CD4-positive, alpha-beta T cell treated with Interleukin-2 at 100 ng/mL for 4 hours (primary cell): Measurements from ENCODE around the gene PREX1.

ENCODE experiments used
- DNase-seq: peaks from one replicate; pipeline ENCODE4 v3.0.0-alpha.2; 2020; ENCODE audit warnings: low spot score

The PREX1 gene

DNA sequence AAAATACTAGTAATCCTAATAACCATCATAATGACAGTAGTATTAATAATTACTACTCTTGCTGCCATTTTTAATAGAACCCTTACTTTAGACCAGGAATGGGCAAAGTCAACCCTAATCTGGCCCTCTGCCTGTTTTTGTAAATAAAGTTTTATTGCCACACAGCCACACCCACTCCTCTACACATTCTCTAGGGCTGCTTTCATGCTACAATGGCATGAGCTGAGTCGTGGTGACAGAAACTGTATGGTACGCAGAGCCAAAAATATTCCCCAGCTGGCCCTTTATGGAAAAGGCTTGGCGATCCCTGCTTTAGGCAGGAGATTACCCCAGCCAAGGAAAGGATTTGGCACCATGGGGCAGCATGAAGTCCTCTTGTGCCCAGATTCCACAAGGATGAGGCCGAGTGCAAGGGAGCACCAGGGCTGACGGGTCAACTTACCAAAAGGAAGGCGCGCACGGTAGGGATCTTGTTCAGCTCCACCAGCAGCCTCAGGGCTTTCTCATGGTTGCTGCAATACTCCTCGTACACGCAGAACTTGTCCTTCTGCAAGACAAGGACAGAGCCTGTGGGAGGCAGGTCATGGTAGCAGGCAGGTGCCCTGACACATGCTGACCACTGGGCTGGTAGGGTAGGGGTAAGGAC lies 93.6 kb downstream of the PREX1 start:
- DNase-seq, result no peak

DNA sequence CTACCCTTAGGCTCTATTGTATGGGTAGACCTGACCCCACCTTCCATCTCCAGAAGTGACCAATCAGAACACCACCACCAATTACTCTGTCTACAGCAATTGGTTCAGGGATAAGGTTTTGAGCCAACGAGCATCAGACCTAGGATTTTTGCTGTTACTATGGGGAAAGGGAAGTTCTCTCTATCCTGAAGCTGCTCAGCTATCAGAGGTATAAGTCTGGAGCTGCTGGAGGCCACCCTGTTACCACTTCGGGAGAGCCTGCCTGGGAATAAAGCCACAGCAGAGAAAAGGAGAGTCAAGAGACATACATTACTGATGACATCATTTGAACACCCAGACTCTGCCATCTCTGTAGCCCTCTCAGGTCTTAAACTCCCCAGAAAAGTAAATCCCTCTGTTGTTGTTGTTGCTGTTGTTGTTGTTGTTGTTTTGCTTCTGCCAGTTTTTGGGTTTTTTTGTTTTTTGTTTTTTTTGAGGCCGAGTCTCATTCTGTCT lies 94.5 kb downstream of the PREX1 start:
- DNase-seq, result no peak

DNA sequence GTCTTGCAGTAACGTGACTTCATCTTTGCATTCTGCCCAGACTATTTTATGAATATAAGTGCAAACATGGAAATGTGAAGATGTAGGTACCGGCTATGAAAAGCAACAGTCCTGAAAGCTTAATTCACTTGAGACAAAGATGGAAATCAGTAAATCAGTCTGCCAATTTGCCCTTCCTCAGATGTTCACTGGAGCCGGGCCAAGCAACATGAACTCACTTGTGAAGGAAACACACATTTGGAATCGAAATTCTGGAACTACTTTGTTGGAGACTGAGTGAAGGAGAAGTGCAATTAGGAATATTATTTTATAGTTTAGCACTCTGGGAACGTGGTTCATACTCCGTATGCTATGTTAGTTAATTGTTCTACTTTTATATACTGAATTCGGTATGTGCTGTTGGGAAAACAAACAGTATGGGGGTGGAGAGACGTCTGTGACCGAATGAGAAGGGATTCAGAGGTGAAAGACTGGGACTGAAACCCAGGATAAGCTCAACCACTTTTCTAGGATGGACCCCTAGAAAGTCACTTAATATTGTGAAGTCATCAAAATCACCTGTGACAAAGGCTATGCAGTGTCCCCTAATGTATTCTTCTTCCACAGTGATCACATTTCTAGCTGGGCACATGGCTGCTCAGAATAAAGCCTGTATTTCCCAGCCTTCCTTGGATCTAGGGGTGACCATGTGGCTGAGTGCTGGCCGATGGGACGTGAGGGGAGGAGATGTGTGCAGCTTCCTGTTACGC lies 95.5 kb downstream of the PREX1 start:
- DNase-seq, result no peak

DNA sequence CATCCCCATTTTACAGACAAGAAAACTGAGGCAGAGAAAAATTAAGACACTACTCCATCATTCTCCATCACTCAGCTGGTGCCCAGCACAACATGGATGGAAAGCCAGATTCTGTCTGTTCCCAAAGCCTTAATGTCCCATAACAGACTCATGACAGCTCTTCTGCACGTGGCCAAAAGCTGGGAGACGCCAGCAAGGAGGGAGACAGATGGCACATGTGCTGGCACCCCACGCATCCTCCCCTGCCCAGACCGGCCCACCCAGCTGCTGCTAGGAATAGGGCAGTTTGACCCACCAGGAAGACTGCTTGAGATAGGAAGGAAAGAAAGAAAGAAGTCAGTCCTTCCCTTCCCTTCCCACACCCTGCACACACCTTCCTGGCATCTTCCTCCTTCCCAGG lies 96.3 kb downstream of the PREX1 start:
- no peak for DNase-seq

DNA sequence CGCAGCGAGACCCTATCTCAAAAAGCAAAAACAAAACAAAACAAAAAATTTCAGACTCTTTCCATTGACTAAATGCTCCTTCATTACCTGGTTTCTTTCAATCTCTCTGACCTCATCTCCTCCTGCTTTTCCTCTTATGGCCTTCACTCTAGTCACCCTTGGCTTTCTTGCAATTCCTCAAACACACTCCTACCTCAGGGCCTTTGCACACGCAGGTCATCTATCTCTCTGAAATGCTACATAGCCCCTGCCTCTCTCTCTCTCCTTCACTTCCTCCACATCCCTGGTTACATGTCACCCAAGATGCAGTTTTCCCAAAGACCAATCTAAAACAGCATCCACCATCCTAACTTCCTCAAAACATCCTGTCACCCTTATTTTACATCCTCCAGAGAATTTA lies 96.8 kb downstream of the PREX1 start:
- no peak for DNase-seq

DNA sequence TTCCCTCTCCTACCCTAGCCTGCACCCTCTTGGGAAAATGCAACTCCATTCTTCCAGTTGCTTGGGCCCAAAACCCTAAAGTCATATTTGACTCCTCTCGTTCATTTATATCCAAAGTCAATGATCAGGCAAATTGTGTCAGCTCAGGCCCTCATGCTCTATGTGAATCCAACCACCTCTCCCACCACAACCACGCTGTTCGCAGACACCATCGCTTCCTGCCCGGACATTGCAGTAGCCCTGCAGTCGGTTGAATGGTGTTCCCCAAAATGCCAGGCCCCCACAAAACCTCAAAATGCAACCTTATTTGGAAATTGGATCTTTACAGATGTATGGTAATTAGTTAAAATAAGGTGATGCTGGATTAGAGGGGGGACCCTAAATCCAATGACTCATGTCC lies 98.3 kb downstream of the PREX1 start:
- no peak for DNase-seq

DNA sequence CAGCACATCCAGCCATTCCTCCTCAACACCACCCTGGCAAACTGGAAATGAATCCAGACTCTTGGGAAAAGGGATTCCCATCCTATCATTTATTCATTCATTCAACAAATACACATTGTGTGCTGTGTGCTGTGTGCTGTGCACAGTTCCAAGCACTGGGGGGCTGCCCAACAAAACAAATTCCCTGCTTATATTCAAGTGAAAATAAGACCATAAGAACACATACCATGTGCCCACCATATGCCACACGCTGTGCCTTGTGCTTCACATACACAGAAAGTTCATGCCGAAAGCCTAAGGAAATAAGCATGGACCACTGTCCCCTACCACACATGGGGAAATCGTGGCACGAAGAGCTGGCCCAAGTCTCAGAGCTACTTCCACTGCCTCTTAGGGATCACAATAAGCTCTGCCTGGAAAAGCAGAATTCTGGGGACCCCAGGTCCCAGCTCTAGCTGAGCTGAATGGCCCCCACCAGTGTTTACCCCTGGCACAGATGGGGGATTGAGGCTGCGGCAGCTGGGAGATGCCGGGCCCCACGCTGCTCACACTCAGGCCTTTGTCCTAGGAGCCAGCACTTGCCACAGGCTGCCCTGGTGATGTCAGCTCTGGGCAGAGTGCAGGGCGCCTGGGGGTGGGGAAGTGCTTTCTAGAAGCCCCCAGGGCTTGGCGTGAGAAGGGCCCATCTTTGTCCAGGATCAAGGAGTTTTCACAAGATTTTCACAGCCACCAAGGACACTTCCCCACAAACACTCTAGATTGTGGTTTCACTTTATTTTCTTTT lies 99.6 kb downstream of the PREX1 start:
- DNase-seq, result no peak

DNA sequence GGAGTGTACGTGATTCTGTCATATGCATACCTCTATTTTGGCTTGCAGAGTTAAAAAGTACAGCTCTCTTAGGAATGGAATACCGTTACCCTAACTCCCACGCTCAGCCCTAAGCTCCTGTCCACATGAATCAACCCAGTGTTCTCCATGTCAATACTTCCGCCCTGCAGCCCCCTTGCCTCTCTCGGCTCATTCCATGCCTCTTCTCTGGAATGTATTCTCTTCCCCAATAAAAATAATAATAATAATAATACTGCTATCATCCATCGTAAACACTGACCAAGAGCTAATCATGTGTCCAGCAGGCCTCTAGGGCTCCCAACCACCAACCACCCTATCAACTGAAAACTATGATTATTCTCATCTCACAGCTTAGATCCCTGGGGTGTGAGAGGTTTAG lies 100.6 kb downstream of the PREX1 start:
- DNase-seq, result no peak

DNA sequence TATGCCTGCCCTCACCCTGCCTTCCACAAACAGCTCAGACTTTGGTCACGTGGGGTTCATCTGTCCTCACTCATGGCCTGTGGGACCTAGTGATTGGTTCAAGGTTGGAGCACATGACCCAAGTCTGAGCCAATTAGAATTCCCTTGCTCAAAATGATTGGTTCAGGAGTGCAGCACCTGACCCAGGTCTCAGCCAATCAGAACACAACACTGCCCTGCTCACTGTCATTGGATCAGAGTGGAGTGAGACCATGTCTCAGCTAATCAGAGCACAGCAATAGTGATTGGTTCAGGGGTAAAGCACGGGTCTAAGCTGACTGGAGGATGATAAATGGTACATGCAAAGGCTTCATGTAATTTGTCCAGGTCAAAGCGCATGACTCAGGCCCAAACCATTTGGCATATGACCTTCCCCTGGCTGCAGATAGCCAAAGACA lies 102.2 kb downstream of the PREX1 start:
- DNase-seq, result no peak

DNA sequence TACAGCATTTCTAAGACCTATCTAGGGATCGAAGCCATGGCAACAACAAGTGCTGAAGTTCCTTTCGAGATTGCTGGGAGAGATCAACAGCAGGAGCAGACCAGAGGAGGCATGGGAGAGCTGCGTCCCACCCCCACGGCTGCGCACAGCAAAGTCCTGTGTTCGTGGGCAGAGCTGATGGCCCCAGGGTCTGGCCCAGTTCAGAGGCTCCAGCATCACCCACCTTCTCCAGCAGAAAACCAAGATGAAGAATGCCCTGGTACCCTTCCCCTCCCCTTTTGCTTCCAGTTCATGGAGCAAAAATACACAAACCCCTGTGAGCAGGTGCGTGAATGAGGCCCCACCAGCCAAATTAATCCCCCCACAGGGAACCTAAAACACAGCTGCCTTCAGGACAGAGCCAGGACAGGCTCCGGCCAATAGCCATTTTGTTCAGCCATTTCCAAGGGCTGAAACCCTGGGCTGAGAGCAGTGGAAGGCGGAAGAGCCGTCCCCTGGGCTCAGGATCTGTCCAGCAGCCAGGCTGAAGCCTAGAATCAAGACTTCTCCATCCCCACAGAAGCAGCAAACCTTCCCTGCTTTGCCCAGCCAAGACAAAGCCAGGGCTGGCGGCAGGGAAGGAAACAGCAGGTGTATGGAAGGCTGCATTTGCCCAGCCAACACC lies 102.8 kb downstream of the PREX1 start:
- DNase-seq, result no peak

DNA sequence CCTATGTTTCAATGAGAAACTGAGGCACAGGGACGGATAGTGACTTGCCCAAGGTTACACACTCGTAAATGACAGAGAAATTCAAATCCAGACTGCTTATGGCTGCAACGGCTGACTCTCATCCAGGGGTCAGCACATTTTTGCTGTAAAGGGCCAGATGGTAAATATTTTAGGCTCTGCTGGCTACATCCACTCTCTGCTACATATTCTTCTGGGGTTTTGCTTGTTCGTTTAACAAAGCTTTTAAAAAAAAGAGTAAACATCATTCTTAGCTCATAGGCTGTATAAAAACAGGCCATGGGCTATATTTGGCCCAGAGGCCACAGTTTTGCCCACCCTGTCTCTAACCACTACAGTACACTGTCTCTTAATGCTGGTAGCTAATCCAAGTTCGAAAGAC lies 103.4 kb downstream of the PREX1 start:
- DNase-seq, result no peak

DNA sequence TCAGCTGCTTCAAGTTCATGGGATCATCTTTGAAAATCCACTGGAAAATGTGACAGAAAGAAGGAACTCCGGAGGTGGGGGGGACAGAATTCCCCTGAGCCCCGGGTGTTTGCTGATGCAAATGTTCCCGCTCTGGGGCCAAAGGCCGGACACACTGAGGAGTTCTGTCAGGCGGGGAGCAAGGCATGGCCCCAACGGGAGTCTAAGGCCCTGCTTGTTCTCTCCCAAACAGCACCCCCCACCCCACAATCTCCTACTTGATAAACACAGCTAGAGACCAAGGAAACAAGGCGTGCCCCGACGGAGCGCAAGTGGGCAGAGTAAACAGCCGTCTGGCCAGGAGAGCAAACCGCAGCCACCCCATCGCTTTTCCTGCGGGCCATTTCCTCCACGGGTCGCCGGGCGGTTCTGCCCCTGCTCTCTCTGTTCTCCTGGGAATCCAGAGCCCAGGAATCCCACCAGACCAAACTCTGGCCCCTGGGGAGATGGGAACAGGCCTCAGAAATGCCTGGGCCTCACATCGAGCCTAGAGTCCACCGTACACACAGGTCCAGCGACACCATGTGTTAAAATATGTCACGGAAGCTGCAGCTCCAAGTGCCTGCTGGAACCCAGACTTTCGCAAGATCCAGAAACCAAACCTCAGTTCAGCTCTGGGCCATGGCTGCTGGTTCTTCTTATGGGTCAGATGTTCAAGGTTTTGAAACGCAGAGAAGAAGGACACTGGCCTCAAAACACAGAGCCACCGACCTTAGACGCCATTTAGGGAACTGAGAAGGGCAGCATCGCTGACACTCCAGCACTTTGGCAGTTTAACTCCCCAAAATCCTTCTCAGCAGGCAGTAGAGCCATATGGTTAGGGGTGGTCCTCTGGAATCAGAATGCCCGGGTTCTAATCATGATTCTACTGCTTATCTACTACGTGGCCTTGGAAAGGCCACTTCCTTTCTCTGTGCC lies 104.2 kb downstream of the PREX1 start:
- no peak for DNase-seq

DNA sequence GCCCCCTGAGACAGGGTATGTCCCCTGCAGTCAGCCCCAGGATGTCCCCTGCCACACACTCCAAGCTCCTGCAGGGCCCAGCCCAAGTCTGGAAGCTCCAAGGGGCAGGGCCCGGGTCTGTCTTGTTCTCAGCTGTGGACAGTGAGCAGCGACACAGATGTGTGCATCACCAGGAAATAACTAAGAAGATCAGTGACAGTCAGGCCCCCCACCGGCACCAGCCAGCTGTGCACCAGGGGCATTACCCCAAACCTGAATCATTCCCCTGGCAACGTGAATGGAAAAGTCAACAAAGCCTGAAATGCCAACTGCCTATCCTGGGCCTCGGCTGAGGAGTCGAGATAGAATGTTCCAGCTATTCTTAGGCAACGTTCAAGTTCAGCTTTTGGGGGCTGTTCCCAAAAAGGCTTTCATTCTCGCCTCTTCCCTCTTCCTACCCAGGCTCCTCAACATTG lies 105.0 kb downstream of the PREX1 start:
- peak; percentile 23 for DNase-seq

DNA sequence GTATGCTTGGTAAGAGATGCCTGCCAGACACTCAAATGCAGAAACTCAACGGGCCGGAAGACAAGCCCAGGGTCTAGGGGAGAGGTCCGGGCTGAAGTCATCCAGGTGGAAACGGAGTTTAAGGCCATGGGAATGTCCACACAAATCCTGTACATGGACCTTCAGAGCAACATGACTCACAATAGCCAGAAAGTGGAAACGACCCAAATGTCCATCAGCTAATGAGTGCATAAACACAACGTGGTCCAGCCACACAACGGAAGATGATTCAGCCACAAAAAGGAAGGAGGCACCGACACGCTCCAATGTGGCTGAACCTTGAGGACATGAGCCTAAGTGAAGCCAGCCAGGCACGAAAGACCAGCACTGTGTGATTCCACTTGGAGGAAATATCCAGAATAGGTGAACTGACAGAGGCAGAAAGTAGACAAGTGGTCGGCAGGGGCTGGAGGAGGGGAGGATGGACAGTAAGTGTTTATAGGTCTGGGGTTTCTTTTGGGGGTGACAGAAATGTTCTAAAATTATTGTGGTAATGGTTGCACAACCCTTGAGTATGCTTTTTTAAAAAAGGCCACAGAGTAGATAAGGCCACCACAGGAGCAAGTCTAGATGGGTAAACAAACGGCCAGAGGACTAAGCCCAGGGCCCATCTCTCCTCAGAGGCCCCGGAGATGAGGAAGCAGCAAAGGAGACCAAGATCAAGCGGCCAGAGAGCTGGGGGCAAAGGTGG lies 105.6 kb downstream of the PREX1 start:
- no peak for DNase-seq

DNA sequence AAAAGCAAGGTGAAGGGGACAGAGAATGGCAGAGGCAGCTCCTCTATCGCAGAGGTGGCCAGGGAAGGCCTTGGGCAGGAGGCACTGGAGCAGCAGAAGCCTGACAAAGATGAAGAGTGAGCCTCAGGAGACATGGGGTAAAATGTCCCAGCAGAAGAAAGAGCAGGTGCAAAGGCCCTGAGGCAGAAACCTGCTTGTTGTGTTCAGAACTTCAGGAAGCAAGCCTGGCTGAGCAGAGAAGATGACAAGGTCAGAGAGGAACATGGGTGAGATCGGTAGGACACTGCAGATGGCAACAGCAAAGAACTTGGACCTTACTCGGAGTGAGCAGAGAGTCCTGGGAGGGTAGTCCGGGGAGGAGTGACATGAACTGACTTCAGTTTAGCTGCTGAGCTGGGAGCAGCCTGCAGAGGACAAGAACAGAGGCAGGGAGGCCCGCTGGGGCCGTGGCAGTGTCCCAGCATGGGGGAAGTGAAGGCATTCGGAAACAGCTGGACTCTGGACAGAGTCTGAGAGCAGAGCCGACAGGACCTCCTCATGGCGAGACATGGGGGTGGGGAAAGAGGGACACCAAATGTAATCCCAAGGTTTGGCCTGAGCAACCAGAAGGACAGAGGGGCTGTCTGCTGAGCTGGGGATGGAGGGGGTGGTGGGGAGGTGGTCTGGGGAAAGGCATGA lies 106.3 kb downstream of the PREX1 start:
- DNase-seq, result no peak

DNA sequence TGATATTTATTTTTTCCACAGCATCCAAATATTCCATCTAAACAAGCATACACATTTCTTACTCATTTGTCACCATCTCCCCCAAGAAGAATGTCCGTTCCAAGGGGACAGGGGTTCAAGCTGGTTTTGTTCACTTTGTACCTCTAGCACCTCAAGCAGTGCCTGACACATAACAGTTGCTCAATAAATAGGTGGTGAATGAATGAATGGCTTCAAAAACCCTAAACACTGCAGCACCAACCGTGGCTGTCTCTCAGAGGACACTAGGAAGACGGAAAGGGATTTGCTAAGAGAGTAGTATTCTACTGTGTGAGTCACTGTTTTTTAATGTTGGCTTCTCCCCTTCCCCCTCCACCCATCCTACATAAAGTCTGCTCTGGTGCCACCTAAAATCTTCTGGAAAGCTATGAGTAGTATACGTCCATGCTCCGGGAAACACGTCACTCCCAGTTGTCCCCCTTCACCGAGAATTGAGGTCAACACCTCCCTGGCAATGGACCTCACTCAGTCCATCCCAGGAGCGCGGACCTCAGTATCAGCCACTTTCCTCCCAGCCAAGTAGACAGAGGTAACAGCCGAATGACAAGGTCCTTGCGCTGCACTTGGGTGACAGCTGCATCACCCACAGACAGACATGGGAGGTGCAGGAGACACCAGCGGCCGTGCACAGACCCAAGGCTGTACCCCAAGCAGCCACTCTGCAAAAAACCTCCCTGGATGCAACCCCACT lies 107.4 kb downstream of the PREX1 start:
- DNase-seq, result no peak

DNA sequence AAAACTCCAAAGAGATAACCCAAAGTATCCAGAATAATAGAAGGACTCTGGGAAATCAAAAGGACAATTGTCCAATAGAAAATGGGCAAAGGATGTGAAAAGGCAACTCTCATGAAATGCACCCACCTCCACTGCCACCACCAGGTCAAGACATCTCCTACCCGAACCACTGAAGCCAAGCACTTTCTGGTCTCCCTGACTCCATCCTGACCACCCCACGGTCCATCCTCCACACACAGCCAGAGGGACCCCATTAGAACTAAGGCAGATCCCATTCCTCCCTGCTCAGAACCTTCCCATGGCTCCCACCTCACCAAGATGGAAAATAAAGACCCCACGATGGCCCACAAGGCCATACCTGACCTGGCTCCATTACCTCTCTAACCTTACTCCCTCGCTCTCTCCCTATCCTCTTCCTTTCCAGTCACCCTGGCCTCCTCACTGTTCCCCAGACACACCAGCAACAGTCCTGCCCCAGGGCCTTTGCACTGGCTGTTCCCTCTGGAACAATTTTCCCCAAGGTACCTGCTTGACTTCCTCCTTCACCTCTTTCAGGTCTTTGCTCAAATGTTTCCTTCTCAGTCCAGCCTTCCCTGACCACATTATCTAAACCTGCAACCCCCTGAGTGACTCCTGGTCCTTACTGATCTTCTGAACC lies 108.1 kb downstream of the PREX1 start:
- DNase-seq, result no peak

DNA sequence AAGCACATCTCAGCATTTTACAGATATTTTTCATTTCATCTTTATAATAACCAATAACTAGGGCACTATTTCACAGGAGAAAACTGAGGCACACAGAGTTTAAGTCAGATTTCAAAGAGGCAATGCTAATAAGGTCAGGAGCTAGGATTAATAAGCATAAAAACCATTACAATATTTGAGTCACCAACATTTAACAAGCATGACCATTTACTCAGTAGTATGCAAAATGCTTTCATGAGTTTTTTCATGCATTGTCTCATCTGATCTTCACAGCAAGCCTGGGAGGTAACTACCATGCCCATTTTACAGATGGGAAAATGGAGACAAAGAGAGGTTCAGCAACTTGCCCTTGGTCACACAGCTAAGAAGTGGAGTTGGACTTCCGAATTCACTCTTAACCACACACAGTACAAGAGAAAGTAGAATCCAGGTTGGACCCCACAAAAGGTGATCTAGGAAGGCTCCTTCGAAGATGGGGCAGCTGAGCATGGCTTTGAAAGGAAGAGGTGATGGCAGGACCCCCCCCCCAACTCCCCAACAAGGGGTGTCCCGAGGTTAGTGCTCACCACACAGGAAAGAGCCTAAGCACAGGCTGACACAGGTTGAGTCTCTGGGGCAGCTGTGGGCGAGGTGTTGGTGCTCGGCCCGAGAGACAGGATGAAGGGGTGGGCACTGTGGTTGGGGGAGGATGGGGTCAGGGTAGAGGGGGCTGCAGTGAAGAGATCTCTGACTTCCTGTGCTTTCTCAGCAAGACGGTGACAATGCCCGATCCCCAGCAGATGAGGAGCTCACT lies 108.8 kb downstream of the PREX1 start:
- DNase-seq, result peak; percentile 53
